Measurements from ENCODE around the gene MRPL28. TPM values are rescaled to one million over a fixed set of nuclear protein-coding genes. Genes with fewer than 3 reads are reported as not detected.
A peak's percentile ranks its signal among the peaks of the same experiment; 100 is the strongest.
"Not testable (repeated sequence)": the region's sequence is repeated elsewhere in the genome, so short reads cannot be mapped to it uniquely, and the experiment has no call there.

Gene MRPL28
- total RNA-seq, 2 experiments from 2014 or later: 68.3 to 74.0 TPM

DNA sequence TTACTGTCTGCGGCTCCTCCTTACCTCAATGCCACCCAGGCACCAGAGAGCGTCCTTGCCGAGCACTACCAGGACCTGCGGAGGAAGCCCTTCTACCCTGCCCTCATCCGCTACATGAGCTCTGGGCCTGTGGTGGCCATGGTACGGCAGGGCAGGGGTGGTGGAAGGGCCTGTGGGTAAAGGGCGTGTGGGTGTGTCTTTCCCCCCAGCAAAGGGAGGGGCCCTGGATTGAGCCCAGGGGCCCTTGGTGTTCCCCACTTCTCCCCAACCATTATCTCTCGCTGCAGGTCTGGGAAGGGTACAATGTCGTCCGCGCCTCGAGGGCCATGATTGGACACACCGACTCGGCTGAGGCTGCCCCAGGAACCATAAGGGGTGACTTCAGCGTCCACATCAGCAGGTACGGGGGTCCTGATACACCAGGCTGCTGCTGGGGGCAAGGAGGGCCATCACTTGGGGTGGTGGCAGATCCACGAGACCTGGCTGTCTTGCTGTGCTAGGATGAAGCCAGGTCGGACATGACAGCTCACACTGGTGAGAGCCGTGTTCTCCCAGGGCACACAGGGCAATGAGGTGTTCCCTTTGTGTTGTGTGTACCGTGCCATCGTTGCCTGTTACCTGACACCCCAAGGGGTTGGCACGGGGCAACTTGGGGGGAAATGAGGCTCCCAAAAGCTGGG, 29.1 kb upstream of the MRPL28 start:
- no peaks in the 10 kb centered on the region for H3K27me3 Mint-ChIP-seq (ENCODE audit: low read depth)
- CTCF ChIA-PET: no interaction called here
- peaks cover 2% of the 10 kb centered on the region for H3K36me3 Mint-ChIP-seq (ENCODE audit: low read depth)
- H3K4me1 Mint-ChIP-seq (ENCODE audit: low read depth): peaks cover 23% of the 10 kb centered on the region
- intact Hi-C loops (cut with micrococcal nuclease): loop anchor here (2.0 kb wide), 3 partner anchors 17 to 47 kb away; partner anchors contain the start of genes AXIN1 and MRPL28
- H3K9me3 Mint-ChIP-seq: no peaks in the 10 kb centered on the region
- no peak overlapping the region for H3K4me3 Mint-ChIP-seq
- DNase-seq: no peak
- no peak overlapping the region for H3K27ac Mint-ChIP-seq

DNA sequence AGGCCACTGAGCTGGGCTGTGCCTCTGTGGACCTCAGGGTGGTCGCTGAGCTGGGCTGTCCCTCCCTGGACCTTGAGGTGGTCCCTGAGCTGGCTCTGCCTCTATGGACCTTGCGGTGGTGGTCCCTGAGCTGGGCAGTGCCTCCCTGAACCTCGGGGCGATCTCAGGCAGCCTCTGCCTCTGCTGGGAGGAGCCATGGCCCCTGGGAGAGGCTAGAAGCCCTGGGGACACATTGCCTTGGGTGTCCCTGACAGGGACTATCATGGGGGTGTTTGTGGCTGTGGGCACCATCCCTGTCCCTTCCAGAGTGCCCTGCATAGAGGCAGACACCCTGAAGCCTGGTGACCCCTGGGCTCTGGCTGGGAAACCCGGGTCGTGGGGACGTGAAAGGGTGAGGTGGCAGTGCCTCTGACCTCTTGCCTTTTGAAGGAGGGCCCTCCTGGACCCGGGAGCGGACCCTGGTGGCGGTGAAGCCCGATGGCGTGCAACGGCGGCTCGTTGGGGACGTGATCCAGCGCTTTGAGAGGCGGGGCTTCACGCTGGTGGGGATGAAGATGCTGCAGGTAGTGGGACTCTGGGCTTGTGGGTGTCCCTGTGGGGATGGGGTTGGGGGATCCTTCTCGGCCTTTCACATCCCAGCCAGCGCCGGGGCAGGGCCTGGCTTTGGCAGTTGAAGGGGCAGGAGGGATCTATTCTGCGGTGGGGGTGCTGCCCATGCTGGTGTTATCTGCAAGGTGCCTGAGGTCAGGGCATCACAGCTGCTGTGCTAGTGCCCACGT, 28.4 kb upstream of the MRPL28 start:
- Mint-ChIP-seq H3K4me3 (peak overlapping the region; percentile 58), H3K27me3 (ENCODE audit: low read depth) (no peaks in the 10 kb centered on the region), H3K4me1 (ENCODE audit: low read depth) (peaks cover 23% of the 10 kb centered on the region), H3K27ac (peak overlapping the region; percentile 53), H3K36me3 (ENCODE audit: low read depth) (peaks cover 2% of the 10 kb centered on the region), H3K9me3 (no peaks in the 10 kb centered on the region)
- CTCF ChIA-PET: no interaction called here
- DNase-seq: no peak
- intact Hi-C loops (cut with micrococcal nuclease): no loop called here

- peaks cover 19% of the 10 kb centered on the region for H3K4me1 Mint-ChIP-seq (ENCODE audit: low read depth)
- no peak overlapping the region for H3K27ac Mint-ChIP-seq
These were observed 27.5 kb upstream of the MRPL28 start for GRCh38 chr16:397736-398332.

GRCh38 chr16:397135-397661, 26.9 kb upstream of the MRPL28 start, which contains the start of gene NME4:
TSS of gene NME4 (plus strand) at chr16:397199. CDS start at chr16:397223, 24 bp downstream.
- intact Hi-C loops (cut with micrococcal nuclease): no loop called here
- Mint-ChIP-seq H3K27me3 (ENCODE audit: low read depth) (no peaks in the 10 kb centered on the region), H3K36me3 (ENCODE audit: low read depth) (peaks cover 2% of the 10 kb centered on the region), H3K9me3 (peaks cover 1% of the 10 kb centered on the region), H3K4me1 (ENCODE audit: low read depth) (peaks cover 24% of the 10 kb centered on the region), H3K27ac (peak within 1 kb of the TSS; percentile 60), H3K4me3 (peak within 1 kb of the TSS; percentile 83)
- no peak for DNase-seq
- CTCF ChIA-PET: interaction anchor here (1.4 kb wide), 1 partner anchor 90 kb away, joined by 7 read pairs; no protein-coding TSS in a partner anchor

More at GRCh38 chr16:397736-398332, 27.5 kb upstream of the MRPL28 start:
- intact Hi-C loops (cut with micrococcal nuclease): no loop called here
- DNase-seq: peak; percentile 55
- Mint-ChIP-seq H3K4me3 (peak overlapping the region; percentile 58), H3K27me3 (ENCODE audit: low read depth) (no peaks in the 10 kb centered on the region), H3K36me3 (ENCODE audit: low read depth) (peaks cover 2% of the 10 kb centered on the region), H3K9me3 (no peaks in the 10 kb centered on the region)
- CTCF ChIA-PET: no interaction called here

GRCh38 chr16:396605-397004, 26.3 kb upstream of the MRPL28 start:
- Mint-ChIP-seq H3K27ac (peak overlapping the region; percentile 60), H3K4me1 (ENCODE audit: low read depth) (peaks cover 28% of the 10 kb centered on the region), H3K9me3 (peaks cover 3% of the 10 kb centered on the region), H3K27me3 (ENCODE audit: low read depth) (no peaks in the 10 kb centered on the region), H3K36me3 (ENCODE audit: low read depth) (peaks cover 2% of the 10 kb centered on the region), H3K4me3 (peak overlapping the region; percentile 83)
- CTCF ChIA-PET: interaction anchor here (1.4 to 1.6 kb wide), 2 partner anchors 14 to 91 kb away, joined by 3 to 7 read pairs; no protein-coding TSS in a partner anchor
- intact Hi-C loops (cut with micrococcal nuclease): no loop called here
- no peak for DNase-seq

- no peak overlapping the region for H3K27ac Mint-ChIP-seq
- peaks cover 29% of the 10 kb centered on the region for H3K4me1 Mint-ChIP-seq (ENCODE audit: low read depth)
- CTCF ChIA-PET: interaction anchor here (1.4 to 1.6 kb wide), 2 partner anchors 13 to 91 kb away, joined by 3 to 7 read pairs; no protein-coding TSS in a partner anchor
- intact Hi-C loops (cut with micrococcal nuclease): no loop called here
- peaks cover 2% of the 10 kb centered on the region for H3K36me3 Mint-ChIP-seq (ENCODE audit: low read depth)
- H3K9me3 Mint-ChIP-seq: peaks cover 3% of the 10 kb centered on the region
- H3K27me3 Mint-ChIP-seq (ENCODE audit: low read depth): no peaks in the 10 kb centered on the region
- H3K4me3 Mint-ChIP-seq: peak overlapping the region; percentile 83
- DNase-seq: no peak
These were observed 25.9 kb upstream of the MRPL28 start for GRCh38 chr16:396199-396598.

DNA sequence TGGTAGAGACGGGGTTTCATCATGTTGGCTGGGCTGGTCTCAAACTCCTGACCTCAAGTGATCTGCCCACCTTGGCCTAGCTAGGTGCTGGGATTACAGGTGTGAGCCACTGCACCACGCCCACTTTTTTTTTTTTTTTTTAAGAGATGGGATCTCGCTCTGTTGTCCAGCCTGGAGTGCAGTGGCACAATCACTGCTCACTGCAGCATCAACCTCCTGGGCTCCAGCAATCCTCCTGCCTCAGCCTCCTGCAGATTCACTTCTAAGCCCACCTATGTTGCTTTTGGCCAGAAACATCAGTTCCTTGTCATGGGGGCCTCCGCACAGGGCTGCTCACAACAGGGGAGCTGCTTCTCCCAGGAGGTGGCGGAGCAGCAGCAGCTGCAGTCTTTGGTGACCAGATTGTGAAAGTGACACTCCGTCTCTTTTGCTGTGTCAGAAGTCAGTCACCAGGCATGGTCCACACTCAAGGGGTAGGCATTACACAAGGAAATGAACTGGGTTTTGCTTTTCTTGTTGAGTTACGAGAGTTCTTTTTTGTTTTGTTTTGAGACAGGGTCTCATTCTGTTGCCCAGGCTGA, 22.2 kb upstream of the MRPL28 start:
- no peak overlapping the region for H3K4me3 Mint-ChIP-seq
- no peaks in the 10 kb centered on the region for H3K27me3 Mint-ChIP-seq (ENCODE audit: low read depth)
- peak overlapping the region; percentile 46 for H3K27ac Mint-ChIP-seq
- CTCF ChIA-PET: interaction anchor here (0.9 to 2.3 kb wide), 2 partner anchors 10 to 95 kb away, joined by 3 to 12 read pairs; no protein-coding TSS in a partner anchor
- intact Hi-C loops (cut with micrococcal nuclease): loop anchor here (1.0 to 5.0 kb wide), 4 partner anchors 9 to 275 kb away; partner anchors contain the start of genes DECR2 and RHOT2
- H3K36me3 Mint-ChIP-seq (ENCODE audit: low read depth): no peaks in the 10 kb centered on the region
- H3K4me1 Mint-ChIP-seq (ENCODE audit: low read depth): peaks cover 17% of the 10 kb centered on the region
- peaks cover 3% of the 10 kb centered on the region for H3K9me3 Mint-ChIP-seq
- no peak for DNase-seq

DNA sequence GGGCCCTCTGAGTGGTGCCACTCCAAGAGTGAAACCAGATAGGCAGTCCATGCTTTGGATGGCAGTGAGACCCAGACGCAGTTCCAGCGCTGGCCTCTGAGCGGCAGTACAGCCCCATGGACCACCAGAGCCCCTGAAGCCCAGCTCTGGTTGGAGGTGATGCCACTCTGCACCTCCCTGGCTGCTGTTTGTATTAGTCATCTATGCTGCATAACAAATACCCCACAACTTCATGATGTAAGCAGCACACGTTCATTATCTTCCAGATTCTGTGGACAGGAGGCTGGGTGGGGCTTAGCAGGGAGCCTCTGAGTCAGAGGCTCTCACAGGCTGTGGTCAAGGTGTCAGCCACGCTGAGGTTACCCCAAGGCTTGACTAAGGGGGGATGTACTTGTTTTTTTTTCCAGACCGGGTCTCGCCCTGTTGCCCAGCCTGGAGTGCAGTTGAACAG, 21.6 kb upstream of the MRPL28 start:
- intact Hi-C loops (cut with micrococcal nuclease): loop anchor here (1.0 to 5.0 kb wide), 4 partner anchors 9 to 275 kb away; partner anchors contain the start of genes DECR2 and RHOT2
- H3K4me1 Mint-ChIP-seq (ENCODE audit: low read depth): peaks cover 17% of the 10 kb centered on the region
- no peaks in the 10 kb centered on the region for H3K36me3 Mint-ChIP-seq (ENCODE audit: low read depth)
- DNase-seq: peak; percentile 86
- no peak overlapping the region for H3K4me3 Mint-ChIP-seq
- CTCF ChIA-PET: interaction anchor here (0.9 to 2.3 kb wide), 2 partner anchors 9 to 96 kb away, joined by 3 to 12 read pairs; no protein-coding TSS in a partner anchor
- H3K27ac Mint-ChIP-seq: peak overlapping the region; percentile 46
- peaks cover 3% of the 10 kb centered on the region for H3K9me3 Mint-ChIP-seq
- H3K27me3 Mint-ChIP-seq (ENCODE audit: low read depth): no peaks in the 10 kb centered on the region

- CTCF ChIA-PET: interaction anchor here (0.6 kb wide), 2 partner anchors 19 to 291 kb away, joined by 3 read pairs; no protein-coding TSS in a partner anchor
- Mint-ChIP-seq H3K27ac (no peak overlapping the region), H3K4me3 (no peak overlapping the region), H3K4me1 (ENCODE audit: low read depth) (peaks cover 11% of the 10 kb centered on the region), H3K36me3 (ENCODE audit: low read depth) (no peaks in the 10 kb centered on the region), H3K27me3 (ENCODE audit: low read depth) (no peaks in the 10 kb centered on the region), H3K9me3 (peaks cover 3% of the 10 kb centered on the region)
- intact Hi-C loops (cut with micrococcal nuclease): no loop called here
- no peak for DNase-seq
These were observed 19.0 kb upstream of the MRPL28 start for GRCh38 chr16:389352-389751.

GRCh38 chr16:387761-388666, 17.7 kb upstream of the MRPL28 start:
- H3K36me3 Mint-ChIP-seq (ENCODE audit: low read depth); H3K4me3 Mint-ChIP-seq; H3K27me3 Mint-ChIP-seq (ENCODE audit: low read depth); H3K27ac Mint-ChIP-seq; H3K9me3 Mint-ChIP-seq; DNase-seq; intact Hi-C loops (cut with micrococcal nuclease): not testable (repeated sequence)
- CTCF ChIA-PET: interaction anchor here (0.7 kb wide), 1 partner anchor 1443 kb away, joined by 6 read pairs; no protein-coding TSS in a partner anchor
- H3K4me1 Mint-ChIP-seq (ENCODE audit: low read depth): peaks cover 17% of the 10 kb centered on the region

Measured in activated naive CD4-positive, alpha-beta T cell treated with anti-CD3 and anti-CD28 coated beads for 36 hours (primary cell).